Measurements from ENCODE around the gene MAPK8IP2.
"Not testable (repeated sequence)": the region's sequence is repeated elsewhere in the genome, so short reads cannot be mapped to it uniquely, and the experiment has no call there.

Gene MAPK8IP2

DNA sequence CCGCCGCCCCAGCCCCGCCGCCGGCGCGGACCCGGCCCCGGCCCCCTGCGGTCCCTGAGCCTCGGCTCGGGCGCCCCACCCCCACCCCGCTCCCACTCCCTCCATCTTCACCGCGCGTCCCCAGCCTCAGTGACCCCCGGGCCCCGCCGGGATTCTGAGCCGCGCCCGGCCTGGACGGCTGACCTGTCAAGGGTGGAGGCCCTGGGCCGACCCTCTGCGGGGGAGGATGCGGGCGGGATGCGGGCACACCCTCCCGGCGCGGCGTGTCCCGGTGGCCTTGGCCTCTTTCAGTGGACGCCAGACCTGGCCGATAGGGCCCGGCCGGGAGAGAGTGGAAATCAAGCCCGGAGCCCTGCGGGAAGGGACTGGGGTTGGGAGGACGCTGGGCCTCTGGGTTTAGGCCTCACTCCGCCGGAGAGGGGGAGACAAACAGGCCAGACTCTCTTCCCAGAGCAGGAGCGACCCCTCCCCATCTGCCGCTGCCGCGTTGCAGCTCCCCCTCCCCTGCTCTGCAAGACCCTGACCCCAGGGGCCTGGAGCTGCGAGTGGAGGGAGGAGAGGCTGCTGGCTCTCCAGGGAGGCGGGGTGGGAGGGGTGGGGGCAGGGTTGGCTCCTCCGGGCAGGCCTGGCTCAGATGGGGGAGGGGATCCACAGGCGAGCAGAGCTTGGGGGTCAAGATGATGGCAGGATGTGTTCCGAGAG lies 525 bp downstream of the MAPK8IP2 start:
- DNase-seq: no peak

DNA sequence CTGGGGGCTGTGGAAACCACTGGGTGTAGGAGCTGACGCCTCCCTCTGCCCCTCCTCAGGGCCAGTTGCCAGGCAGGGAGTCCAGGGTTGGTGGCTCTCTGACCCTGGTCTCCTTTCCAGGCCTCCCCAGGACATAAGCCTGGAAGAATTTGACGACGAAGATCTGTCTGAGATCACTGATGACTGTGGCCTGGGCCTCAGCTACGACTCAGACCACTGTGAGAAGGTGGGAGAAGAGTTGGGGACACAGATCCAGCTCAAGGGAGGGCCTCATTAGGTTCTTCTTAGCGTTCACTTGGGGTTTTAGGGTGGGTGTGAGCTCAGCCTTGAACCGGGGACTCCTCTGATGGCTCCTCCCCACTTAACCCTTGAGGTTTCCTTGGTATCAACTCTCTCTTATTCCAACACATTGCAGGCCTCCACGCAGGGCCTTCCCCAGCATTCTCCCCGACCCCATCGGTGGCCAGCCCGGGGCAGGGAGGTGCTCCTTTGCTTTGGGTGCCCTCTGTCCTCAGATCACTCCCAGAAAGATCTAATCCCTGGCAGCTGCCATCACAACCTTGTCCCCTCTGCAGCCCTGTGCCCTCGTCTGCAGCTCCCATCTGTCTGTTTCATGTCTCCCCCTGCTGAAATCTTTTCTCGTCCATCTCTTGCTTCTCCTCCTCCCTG lies 1.2 kb downstream of the MAPK8IP2 start:
- no peak for DNase-seq

DNA sequence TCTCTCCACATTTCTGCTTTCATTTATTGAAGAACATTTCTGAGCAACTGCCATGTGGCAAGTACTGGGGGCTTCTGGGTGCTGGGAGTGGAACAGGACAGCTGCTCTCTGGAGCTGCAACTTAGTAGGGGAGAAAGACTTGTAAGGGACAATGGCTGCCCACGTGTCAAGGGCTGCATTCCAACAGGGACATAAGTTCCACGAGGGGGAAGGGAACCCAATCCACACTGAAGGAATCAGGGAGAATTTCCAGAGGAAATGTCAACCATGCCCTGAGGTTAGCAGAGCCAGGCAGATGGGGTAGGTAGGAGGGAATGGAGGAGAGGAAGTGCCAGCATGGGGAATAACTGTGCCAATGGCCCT lies 1.7 kb downstream of the MAPK8IP2 start:
- no peak for DNase-seq

DNA sequence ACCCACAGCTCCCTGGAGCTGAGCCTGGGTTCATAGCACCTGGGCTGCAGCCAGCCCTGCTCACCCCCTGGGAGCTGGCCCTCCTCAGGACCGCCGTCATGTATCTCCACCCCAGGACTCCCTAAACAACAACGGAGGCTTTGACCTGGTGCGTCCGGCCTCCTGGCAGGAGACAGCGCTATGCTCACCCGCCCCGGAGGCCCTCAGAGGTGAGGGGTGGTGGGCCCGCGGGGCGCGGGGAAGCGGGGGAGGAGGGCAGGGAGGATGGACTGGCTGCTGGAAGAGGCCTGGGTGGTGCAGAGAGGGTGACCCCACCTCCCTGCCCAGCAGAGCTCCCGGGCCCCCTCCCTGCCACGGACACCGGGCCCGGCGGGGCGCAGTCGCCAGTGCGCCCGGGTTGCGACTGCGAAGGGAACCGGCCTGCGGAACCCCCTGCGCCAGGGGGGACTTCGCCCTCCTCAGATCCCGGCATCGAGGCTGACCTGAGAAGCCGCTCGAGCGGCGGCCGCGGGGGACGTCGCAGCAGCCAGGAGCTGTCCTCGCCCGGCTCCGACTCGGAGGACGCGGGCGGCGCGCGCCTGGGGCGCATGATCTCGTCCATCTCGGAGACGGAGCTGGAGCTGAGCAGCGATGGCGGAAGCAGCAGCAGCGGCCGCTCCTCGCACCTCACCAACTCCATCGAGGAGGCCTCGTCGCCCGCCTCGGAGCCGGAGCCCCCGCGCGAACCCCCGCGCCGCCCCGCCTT lies 3.1 kb downstream of the MAPK8IP2 start:
- DNase-seq: no peak

DNA sequence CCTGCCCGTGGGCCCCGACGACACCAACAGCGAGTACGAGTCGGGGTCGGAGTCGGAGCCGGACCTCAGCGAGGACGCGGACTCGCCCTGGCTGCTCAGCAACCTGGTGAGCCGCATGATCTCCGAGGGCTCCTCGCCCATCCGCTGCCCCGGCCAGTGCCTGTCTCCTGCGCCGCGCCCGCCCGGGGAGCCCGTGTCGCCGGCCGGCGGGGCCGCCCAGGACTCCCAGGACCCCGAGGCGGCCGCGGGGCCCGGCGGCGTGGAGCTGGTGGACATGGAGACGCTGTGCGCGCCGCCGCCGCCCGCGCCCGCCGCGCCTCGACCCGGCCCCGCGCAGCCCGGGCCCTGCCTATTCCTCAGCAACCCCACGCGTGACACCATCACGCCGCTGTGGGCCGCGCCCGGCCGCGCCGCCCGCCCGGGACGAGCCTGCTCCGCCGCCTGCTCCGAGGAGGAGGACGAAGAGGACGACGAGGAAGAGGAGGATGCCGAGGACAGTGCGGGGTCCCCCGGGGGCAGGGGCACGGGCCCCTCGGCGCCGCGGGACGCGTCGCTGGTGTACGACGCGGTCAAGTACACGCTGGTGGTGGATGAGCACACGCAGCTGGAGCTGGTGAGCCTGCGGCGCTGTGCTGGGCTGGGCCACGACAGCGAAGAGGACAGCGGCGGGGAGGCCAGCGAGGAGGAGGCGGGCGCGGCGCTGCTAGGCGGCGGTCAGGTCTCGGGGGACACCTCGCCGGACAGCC lies 3.8 kb downstream of the MAPK8IP2 start:
- DNase-seq: no peak

DNA sequence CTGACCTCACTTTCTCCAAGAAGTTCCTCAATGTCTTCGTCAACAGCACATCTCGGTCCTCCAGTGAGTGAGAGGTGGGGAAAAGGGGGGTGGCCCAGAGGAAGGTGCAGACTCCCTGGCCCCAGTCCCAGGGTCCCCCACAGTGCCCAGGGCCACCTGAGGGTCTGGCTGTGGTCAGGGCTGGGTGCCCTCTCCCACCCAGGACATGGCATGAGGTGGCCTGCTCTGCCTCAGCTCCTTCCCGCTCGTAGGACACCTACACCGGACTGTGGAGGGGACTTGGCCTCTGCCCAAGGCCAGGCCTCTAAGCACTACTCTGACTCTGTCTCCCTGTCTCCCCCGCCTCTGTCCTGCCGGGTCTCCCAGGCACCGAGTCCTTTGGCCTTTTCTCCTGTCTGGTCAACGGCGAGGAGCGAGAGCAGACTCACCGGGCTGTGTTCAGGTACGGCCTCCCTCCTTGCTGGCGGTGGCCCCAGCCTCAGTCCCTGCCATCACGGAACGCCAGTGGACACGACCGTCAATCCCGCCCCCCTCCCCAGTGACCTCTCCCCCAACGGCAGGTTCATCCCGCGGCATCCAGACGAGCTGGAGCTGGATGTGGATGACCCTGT lies 4.5 kb downstream of the MAPK8IP2 start:
- no peak for DNase-seq

DNA sequence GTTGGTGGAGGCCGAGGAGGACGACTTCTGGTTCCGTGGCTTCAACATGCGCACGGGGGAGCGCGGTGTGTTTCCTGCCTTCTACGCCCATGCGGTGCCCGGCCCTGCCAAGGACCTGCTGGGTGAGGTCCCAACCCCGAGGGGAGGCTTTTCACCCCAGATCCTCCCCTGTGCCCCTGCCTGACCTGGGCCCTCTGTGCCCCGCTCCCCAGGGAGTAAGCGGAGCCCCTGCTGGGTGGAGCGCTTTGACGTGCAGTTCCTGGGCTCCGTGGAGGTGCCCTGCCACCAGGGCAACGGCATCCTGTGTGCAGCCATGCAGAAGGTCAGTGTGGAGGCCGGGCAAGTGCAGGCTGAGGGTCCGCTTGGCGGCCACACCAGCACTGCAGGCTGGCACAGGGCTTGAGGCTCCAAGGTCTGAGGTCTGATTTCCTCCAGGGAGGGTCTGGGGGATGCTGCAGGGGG lies 5.1 kb downstream of the MAPK8IP2 start:
- no peak for DNase-seq

DNA sequence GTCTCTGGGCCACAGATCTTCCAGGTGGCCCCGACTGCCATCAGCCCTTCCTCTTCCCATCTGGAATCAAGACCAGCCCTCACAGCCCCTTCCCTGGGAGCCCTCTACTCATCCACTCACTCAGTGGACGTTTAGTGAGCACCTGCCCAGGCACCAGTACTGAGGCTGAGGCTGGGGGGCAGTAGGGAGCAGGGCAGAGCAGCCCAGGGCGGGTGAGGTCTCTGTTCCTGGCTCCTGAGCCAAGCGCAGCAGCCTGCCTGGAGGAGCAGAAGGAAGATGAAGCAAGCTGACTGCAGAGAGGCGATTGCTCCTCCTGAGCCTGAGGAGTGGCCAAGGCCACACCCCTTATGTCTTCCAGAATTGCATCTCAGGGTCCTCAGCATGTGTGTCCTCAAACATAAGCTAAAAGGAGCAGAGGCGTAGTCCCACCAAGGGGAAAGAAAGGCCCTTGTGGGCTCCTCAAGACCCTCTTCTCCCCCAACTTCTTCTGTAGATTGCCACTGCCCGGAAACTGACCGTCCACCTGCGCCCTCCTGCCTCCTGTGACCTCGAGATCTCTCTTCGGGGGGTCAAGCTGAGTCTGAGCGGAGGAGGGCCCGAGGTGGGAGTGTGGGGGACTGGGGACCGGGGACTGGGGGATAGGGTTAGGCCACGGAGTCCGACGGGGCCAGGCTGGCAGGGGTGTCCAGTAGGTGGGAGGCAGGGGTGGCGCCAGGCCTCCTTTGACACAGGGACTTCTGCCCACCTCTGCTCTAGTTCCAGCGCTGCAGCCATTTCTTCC lies 5.8 kb downstream of the MAPK8IP2 start:
- no peak for DNase-seq

DNA sequence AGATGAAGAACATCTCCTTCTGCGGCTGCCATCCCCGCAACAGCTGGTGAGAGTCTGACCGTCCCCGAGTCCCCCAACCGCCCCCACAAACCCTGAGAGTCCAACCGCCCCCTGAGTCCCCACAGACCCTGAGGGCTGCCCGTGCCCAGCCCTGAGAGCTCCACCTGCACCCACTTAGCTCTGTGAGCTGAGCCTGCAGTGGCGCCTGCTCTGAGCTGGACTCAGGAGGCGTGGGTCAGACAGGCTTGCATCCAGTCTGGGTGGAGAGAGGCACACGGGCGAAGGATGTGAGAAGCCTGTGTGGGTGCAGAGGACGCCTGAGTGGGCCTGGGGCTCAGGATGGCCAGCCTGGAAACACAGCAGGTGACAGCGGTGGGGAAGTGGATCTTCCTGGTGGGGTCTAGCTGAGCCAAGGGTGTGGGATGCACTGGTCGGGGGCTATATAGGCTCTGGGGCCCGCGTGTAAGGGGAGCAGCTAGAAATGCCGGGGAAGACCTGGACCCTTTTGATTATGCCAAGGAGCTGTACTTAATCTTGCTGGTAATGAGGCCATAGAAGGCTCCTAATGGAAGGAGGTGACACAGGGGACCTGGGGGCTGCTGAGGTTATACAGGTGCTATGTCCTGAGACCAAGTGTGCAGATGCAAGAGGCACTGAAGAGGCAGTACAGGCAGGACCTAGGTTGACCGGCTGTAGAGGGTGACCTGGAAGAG lies 6.5 kb downstream of the MAPK8IP2 start:
- DNase-seq: no peak

DNA sequence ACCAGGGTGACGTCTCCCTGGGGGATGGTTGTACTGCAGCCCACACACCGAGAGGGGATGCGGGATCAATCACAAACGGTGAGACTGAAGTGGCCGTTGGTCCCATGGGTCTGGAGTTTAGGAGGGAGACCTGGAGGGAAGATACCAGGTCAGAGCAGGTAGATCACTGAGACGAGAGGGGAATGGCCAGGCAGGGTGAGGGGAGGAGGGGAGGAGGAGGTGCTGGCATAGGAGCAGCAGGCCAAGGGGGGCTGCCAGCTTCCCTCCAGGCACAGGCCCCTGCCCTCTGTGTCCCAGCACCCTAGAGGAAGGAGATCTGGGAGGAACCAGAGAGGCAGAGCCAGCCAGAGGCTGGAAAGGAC lies 7.0 kb downstream of the MAPK8IP2 start:
- DNase-seq: no peak

DNA sequence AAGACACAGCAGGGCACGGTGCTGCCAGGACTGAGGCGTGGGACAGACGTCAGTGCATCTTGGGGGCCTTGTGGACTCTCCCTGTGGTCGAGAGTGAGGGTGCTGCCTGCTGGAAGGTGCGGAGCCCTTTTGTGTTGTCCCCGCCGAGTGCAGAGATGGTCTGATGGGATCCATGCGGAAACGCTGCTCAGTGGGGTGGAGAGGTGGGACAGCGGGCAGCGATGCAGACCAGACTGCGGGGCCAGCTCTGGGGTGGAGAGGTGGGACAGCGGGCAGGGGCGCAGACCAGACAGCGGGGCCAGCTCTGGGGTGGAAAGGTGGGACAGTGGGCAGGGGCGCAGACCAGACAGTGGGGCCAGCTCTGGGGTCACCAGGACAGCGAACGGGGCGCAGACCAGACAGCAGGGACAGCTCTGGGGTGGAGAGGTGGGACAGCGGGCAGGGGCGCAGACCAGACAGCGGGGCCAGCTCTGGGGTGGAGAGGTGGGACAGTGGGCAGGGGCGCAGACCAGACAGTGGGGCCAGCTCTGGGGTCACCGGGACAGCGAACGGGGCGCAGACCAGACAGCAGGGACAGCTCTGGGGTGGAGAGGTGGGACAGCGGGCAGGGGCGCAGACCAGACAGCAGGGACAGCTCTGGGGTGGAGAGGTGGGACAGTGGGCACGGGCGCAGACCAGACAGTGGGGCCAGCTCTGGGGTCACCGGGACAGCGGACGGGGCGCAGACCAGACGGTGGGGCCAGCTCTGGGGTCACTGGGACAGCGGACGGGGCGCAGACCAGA lies 7.7 kb downstream of the MAPK8IP2 start:
- DNase-seq: not testable (repeated sequence)

DNA sequence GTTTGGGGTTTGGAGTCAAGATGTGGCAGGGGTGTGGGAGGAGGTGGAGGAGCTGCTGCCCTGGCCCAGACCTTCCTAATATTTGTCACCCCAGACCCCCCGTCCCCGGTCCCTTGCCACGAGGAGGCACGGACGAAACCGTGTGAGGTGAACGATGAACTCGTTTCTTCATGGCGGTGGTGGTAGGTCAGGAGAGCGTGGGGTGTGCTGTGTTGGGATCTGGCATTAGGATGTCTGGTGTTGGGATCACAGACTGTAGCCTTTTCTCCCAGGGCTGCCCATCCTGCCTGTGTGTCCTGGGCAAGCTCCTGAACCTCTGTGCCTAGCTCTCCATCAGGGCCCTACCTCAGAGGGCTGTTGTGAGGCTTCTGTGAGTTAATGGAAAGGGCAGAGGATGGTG lies 8.4 kb downstream of the MAPK8IP2 start:
- no peak for DNase-seq

DNA sequence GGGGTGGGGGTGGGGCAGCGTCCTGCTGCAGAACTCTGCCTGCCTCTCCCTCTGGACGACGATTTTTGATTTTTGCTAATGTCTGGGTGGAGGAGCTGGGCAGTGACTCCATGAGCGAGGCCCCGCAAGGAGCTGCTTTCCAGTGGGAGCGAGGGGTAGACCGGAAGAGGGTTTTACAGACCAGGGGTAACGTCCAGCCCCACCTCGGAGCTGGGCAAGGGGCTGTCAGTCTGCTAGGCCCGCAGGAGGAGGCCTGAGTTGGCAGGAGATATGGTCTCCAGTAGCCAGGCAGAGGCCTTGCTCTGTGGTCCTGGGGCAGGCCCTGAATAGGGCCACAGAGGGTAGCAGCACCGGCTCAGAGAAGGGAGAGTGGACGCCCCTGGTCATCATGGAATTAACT lies 9.0 kb downstream of the MAPK8IP2 start:
- DNase-seq: no peak

DNA sequence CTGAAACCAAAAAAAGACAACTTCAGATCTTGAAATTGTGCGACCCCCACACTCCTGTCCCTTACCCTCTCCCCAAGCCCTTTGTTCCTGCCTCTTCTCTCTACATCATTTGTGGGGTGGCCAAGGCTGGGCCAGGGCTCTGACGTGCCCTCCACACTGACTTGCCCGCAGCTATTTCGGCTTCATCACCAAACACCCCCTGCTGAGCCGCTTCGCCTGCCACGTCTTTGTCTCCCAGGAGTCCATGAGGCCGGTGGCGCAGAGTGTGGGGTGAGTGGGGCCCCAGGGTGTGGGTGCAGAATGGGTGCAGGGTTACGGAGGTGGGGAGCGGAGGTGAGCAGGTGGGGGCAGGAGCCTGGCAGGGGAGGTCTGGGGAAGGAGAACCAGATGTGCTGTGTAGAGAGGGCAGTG lies 9.5 kb downstream of the MAPK8IP2 start:
- DNase-seq: no peak

DNA sequence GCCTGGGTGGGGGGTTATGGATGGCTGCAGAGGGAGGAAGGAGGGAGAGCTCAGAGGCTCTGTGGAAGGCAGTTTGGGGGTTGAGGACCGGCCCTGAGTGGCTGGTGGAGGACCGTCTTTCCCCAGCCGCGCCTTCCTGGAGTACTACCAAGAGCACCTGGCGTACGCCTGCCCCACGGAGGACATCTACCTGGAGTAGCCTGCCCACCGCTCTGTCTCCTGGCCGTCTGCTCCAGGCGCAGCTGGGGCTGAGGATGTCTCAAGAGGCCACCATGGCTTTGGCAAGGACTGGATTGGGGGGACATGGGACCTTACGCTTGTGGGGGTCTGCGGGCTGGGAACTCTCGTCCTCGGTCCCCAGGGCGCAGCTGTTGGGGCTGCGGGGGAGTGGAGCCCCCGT lies 10.0 kb downstream of the MAPK8IP2 start:
- no peak for DNase-seq

DNA sequence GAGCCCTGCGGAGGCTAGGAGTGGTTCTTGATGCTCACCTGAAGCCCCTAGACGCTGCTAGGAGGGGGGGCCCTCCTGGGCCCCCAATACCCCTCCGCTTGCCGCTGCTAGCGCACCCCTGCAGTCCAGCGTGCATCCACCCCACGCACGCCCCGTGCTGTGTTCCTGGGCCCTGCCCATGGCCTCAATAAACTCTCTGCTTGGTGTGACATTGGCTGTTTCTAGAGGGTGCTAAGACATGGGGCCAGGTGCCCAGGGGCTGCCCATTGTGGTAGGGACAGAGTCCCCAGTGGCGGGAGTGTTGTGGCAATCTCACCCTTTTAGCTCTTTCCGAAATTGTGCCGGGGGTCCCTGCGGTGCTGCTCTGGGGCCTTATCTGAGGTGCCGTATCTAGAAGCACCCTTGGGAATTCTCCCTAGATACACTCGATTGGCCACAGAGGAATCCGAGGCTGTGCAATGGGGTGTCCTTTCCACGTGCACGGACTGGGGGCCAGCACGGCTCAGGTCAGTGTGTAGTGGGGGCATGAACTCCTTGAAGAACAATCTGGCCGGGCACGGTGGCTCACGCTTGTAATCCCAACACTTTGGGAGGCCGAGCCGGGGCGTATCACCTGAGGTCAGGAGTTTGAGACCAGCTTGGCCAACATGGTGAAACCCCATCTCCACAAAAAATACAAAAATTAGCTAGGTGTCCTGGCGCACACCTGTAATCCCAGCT lies 10.9 kb downstream of the MAPK8IP2 start:
- DNase-seq: no peak

DNA sequence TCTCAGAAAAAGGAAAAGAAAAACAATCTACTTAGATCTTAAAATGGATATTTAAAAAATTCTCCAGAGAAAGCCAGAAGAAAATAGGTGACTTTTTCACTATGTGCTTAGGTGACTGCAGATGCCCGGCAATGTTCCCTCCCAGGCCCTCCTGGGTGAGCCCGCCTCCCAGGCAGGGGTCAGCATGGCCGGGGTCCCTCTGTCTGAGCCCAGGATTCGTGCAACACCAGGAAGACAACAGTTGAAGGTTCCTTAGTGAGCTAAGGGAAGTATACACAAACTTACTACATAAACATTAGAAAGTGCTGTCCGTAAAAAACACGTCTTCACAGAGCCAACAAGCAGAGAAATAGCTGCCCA lies 11.6 kb downstream of the MAPK8IP2 start:
- no peak for DNase-seq

DNA sequence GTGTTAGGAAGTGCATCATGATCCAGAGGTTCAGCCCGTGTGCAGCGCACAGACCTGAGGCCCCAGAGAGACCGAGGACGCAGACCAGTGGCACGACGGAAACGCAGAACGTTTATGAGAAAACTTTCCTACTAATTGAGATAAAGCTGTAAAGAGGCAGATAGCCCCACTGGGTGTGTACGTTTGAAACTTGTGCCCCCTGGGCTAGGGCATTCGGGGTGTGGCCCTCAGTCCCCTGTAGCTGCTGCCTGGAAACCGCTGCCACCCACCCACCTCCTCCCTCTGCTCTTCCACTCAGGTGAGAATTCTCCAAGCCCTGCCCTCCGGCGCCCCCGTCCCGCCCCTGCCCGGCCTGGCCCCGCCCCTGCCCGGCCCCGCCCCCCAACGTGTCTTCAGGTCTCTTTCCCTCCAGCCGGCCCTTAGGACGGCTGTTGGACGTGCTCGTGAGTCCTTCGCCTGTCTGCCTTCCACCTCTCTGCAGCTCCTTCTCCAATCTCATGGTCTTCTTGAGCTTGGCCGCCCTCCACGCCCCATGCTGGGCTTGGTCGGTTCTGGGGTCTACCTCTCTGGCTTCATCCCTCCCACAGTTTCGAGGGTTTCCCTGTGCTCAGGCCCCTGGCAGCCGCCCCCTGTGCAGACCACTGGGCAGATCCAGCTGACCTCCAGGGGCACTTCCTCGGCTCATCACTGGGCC lies 12.1 kb downstream of the MAPK8IP2 start:
- no peak for DNase-seq

DNA sequence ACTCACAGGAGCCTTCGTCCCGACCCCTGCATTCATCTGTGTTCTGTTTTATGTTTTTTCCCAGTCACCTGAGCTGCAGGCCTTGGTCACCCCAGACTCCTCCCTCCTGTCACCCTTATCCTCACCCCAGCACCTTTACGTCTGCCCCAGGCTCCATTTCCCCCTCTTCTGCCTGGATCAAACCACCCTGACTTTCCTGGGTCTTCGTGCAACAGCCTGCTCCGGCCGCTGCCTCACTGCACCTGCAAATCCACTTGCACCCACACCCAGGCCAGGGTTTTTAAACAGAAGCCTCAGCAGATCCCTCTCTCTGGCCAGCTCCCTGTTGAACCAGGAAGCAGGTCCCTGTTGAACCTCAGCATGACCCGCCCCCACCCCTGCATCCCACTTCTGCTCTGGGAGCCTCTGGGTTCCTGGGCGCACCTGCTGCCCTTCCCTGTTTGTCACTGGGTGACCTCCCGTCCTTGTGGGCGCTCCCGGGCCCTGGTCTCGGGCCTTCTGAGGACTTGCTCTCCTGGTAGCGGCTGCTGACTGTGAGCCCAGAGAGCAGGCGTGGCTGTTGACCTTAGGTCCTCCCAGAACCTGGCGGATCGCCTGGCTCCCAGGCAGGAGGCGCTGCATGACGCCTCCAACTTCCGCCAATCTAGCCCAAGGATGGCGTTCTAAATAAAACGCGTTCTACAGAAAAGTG lies 12.8 kb downstream of the MAPK8IP2 start:
- DNase-seq: no peak
